ENCODE data around the gene FBXL16. TPM values are rescaled to one million over a fixed set of nuclear protein-coding genes. Genes with fewer than 3 reads are reported as not detected.

The FBXL16 gene
- polyA plus RNA-seq, 1 donor (not counting 4 experiments of a cell fraction or from before 2014, with no cell fraction given) = 0.81 TPM

GRCh38 chr16:658679-659571 lies 46.7 kb downstream of the FBXL16 start:
- no peak overlapping the region for H3K4me2 ChIP-seq (ENCODE audit: control insufficient read depth, extremely low read depth, insufficient read depth, low read depth, low read length)
- no peaks in the 10 kb centered on the region for H3K9me1 ChIP-seq (ENCODE audit: control insufficient read depth, extremely low read depth, insufficient read depth, low read length)
- no peaks in the 10 kb centered on the region for H4K20me1 ChIP-seq (ENCODE audit: control insufficient read depth, extremely low read depth, insufficient read depth, low read length)
- no peaks in the 10 kb centered on the region for H3K9me3 ChIP-seq (ENCODE audit: control insufficient read depth, low read depth, low read length)
- FAIRE-seq = no peak
- no peaks in the 10 kb centered on the region for H3K36me3 ChIP-seq (ENCODE audit: control insufficient read depth in 2 of 2, extremely low read depth in 1 of 2, insufficient read depth in 2 of 2, low read length in 2 of 2)
- no peak overlapping the region for H3K27ac ChIP-seq (ENCODE audit: control insufficient read depth, insufficient read depth, low read length)
- no peak overlapping the region for H3K4me3 ChIP-seq (ENCODE audit: control insufficient read depth in 2 of 3, extremely low read depth in 1 of 3, insufficient read depth in 2 of 3, low read depth in 1 of 3, low read length in 3 of 3)
- H2AFZ ChIP-seq (ENCODE audit: control insufficient read depth, low read length) = no peak overlapping the region
- H3K9ac ChIP-seq (ENCODE audit: control insufficient read depth, extremely low read depth, insufficient read depth, low read length) = no peak overlapping the region
- no peaks in the 10 kb centered on the region for H3K79me2 ChIP-seq (ENCODE audit: control insufficient read depth, insufficient read depth, low read length)
- DNase-seq (ENCODE audit: low read depth, low spot score) = no peak
- no peaks in the 10 kb centered on the region for H3K4me1 ChIP-seq (ENCODE audit: control insufficient read depth, extremely low read depth, insufficient read depth, low read length)
- dilution Hi-C loops (cut with MboI; ENCODE audit: extremely low pct_ligation_motif_present, low sequenced_read_pairs) = no loop called here
- TF ChIP-seq CTCF (optimal IDR thresholded peaks at IDR 0.05 in 1 of 3, IDR thresholded peaks at IDR 0.05 in 1 of 3, conservative IDR thresholded peaks at IDR 0.05 in 1 of 3; ENCODE audit: extremely low read depth in 1 of 3, insufficient read depth in 2 of 3, low read length in 3 of 3) (peak in 2 of 3 experiments; percentile 6 to 26), EZH2 (IDR thresholded peaks at IDR 0.05; ENCODE audit: low read length) (no peak)
- H3K27me3 ChIP-seq (ENCODE audit: control insufficient read depth, extremely low read depth, insufficient read depth, low read length) = no peaks in the 10 kb centered on the region

GRCh38 chr16:657487-657886 lies 48.1 kb downstream of the FBXL16 start:
- no peaks in the 10 kb centered on the region for H3K79me2 ChIP-seq (ENCODE audit: control insufficient read depth, insufficient read depth, low read length)
- H4K20me1 ChIP-seq (ENCODE audit: control insufficient read depth, extremely low read depth, insufficient read depth, low read length) = no peaks in the 10 kb centered on the region
- DNase-seq (ENCODE audit: low read depth, low spot score) = no peak
- H3K27me3 ChIP-seq (ENCODE audit: control insufficient read depth, extremely low read depth, insufficient read depth, low read length) = no peaks in the 10 kb centered on the region
- no peaks in the 10 kb centered on the region for H3K9me3 ChIP-seq (ENCODE audit: control insufficient read depth, low read depth, low read length)
- no peaks in the 10 kb centered on the region for H3K4me1 ChIP-seq (ENCODE audit: control insufficient read depth, extremely low read depth, insufficient read depth, low read length)
- TF ChIP-seq CTCF (optimal IDR thresholded peaks at IDR 0.05 in 1 of 3, IDR thresholded peaks at IDR 0.05 in 1 of 3, conservative IDR thresholded peaks at IDR 0.05 in 1 of 3; ENCODE audit: extremely low read depth in 1 of 3, insufficient read depth in 2 of 3, low read length in 3 of 3) (no peak), EZH2 (IDR thresholded peaks at IDR 0.05; ENCODE audit: low read length) (no peak)
- H3K9ac ChIP-seq (ENCODE audit: control insufficient read depth, extremely low read depth, insufficient read depth, low read length) = no peak overlapping the region
- FAIRE-seq = no peak
- no peaks in the 10 kb centered on the region for H3K9me1 ChIP-seq (ENCODE audit: control insufficient read depth, extremely low read depth, insufficient read depth, low read length)
- H2AFZ ChIP-seq (ENCODE audit: control insufficient read depth, low read length) = no peak overlapping the region
- peaks cover under 1 to 4% of the 10 kb centered on the region in 2 experiments for H3K36me3 ChIP-seq (ENCODE audit: control insufficient read depth in 2 of 2, extremely low read depth in 1 of 2, insufficient read depth in 2 of 2, low read length in 2 of 2)
- dilution Hi-C loops (cut with MboI; ENCODE audit: extremely low pct_ligation_motif_present, low sequenced_read_pairs) = no loop called here
- H3K4me2 ChIP-seq (ENCODE audit: control insufficient read depth, extremely low read depth, insufficient read depth, low read depth, low read length) = no peak overlapping the region
- H3K4me3 ChIP-seq (ENCODE audit: control insufficient read depth in 2 of 3, extremely low read depth in 1 of 3, insufficient read depth in 2 of 3, low read depth in 1 of 3, low read length in 3 of 3) = no peak overlapping the region
- no peak overlapping the region for H3K27ac ChIP-seq (ENCODE audit: control insufficient read depth, insufficient read depth, low read length)

Measured in keratinocyte (primary cell).